Activated CD4-positive, alpha-beta T cell treated with anti-CD3 and anti-CD28 coated beads, Interleukin-2, amount 50 U/mL, for 24 hours (primary cell): Measurements from ENCODE around the gene RANBP3.

ENCODE experiments used
- DNase-seq, 2 donors: peaks; one replicate each; pipeline ENCODE4 v3.0.0-alpha.2; 2020; ENCODE audit warnings: low read depth in 1 of 2, low spot score in 1 of 2

Gene RANBP3

DNA sequence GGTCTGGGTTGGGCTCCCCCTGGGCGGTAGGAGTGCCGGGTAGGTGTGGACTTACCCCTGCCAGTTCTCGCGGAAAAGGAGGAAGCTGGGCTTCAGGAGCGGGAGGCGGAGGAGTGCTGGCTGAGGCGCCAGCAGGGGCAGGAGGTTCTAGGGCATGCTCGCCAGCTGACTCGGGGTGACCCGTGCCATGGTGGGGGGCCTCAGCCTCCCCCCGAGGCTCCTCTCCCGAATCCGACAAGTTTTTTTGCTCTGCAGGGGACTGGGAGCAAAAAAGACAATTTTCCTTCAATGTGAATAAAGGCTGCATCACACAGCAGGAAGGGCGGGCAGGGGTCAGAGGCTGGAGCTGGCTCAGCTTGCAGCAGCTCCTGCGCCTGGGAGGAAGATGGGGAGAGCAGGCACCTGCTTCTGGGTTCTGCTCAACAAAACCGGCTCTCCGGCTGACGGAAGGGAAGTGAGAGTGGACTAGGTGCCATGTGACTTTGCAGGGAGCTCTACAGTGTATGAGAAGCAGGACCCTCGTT, 26.5 kb downstream of the RANBP3 start:
- DNase-seq: no peak

DNA sequence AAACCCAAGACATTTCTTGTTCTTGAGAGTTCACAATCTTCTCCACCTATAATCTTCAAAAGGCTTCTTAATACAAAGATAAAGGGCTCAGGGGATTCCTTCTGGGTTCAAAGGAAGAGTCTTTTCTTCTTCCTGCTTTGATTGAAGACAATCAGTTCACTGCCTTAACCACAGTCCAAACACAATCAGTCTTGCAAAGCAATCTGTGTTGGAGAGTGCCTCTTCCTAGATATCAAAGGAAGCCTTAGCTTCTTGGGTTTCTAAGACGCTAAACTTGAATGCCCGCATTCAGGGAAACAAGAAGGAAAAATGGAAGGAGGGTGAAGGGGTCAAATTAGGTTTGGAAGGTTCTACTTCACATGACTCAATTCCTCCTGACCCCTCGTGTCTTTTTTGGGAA, 27.2 kb downstream of the RANBP3 start:
- no peak for DNase-seq

DNA sequence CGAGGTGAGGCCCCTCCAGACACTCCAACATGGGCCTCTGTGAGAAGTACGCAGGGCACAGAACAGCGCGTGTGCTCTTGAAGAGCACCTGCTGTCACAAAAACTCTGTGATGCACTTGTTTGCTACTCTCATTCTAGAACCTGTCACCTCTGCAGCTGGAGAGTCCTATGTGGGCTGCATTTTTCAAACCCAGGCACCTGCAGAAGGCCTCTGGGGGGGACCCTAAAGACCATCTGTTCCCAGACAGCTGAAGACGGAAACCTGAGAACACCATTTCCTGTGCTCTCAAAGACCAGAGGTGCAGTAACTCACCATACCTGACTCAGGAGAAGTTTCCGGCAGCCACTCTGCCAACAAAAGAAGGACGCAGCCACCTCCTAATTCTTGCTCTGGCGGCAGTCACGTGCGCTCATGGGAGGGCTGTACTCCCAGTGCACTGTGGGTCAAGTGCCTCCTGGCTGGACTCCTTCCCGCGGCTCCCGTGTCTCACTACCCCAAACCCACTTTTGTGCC, 28.1 kb downstream of the RANBP3 start:
- DNase-seq: peak in 1 of 2 donors; percentile 24

DNA sequence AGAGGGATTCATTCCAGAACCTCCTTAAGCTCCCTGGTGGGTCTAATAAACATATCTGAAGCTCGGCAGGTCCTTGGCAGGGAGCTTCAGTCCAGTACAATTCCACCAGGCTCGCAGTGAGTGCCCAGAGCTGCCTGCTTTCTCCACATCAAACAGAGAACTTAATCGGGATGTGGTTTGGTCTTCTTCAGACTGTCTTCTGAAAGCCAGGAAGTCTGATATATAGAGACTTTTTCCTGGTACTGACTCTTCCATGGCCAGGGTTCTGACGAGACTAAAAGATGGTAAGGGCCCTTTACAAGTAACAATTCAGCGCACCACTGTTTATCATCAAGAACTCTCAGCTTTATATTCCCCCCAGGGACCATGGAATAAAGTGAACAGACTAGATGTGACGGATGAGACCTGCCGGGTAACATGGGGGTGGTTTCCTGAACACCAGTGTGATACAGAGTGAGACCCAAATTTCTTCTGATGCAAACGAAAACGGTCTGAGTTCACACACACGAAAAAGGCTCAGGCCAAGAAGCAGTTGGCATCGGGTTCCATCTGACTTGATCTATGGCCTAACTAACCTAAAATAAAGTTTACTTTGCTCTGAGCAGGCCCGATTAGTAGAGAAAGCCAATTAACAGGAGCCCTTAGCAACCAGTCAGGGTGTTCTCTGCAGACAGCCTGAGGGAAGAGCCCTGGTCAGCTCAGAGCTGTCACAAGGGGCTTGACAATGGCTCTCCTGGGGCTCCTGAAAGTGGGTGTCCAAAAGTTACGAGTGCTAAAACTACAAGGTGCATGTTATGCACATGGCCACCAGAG, 29.0 kb downstream of the RANBP3 start:
- no peak for DNase-seq

DNA sequence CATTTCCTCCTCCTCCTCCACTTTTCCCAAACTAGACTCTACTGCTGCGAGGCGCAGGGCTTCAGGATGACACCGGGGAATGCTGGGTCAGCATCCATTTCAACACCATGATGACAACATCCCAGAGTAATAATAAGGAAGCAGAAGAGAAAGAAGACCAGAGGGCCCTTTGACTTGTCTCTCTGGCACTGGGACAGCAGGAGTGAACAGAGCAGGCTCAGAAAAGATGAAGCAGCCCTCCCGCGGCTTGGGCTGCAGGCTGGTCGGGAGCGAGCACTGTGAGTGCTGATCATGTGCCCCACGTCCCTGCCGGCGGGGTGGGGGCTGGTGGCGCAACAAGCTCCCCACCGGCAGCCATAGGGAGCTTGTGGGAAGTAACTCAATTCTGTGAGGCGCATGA, 30.5 kb downstream of the RANBP3 start:
- DNase-seq: no peak

DNA sequence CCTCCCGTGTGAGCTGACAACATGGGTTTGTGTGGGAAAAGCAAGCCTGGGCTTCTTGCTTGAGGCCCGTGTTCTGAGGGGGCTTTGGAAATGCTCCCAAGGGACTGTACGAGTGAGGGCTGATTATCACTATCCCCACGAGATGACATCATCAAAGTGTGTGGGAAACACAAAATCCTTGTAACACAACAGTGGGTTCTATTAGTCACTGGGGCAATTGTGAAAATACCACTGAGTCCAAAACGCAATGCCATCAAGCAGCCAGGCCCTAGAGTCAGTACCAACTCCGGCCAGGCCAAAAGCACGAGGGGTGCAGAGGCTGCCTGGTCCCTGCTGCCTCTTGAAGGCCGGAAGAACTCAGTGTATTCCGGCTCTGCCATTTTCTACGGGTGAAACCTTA, 34.3 kb downstream of the RANBP3 start:
- DNase-seq: no peak

DNA sequence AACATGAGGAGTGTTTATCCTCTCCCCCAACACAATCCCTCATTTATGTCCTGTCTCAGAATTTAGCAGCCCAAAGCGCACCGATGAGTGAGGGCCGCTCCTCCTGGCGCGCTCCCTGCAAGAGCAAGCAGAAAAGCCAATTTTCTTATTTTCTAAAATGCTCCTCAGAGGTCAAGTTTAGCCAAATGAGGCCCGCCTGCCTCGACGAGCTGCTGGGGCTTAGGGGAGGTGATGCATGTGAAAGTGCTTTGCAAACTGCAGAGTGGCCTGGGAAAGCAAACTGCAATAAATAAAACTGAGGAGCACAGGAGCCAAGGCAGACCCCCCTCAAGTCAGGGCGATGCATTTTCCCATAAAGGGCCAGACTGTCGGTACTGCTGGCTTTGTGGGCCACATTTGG, 34.9 kb downstream of the RANBP3 start:
- DNase-seq: no peak

DNA sequence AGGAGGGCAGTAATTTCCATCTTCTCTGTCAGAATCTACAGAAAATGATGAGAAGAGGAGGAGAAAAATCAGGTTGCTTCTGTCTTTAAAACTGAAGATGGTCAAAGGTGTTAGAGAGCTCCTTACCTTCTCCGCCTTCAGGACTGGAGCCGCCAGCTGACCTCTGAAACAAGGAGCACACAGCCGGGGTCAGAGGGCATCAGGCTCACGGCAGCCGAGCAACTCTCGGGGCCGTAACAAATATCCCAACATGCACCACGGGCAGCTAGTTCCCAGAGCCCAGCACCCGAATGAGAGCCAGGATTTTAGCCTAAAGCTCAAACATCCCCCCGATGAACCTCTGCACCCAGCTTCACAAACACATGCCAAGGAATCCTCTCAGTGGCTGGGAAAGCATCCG, 36.3 kb downstream of the RANBP3 start:
- DNase-seq: no peak

DNA sequence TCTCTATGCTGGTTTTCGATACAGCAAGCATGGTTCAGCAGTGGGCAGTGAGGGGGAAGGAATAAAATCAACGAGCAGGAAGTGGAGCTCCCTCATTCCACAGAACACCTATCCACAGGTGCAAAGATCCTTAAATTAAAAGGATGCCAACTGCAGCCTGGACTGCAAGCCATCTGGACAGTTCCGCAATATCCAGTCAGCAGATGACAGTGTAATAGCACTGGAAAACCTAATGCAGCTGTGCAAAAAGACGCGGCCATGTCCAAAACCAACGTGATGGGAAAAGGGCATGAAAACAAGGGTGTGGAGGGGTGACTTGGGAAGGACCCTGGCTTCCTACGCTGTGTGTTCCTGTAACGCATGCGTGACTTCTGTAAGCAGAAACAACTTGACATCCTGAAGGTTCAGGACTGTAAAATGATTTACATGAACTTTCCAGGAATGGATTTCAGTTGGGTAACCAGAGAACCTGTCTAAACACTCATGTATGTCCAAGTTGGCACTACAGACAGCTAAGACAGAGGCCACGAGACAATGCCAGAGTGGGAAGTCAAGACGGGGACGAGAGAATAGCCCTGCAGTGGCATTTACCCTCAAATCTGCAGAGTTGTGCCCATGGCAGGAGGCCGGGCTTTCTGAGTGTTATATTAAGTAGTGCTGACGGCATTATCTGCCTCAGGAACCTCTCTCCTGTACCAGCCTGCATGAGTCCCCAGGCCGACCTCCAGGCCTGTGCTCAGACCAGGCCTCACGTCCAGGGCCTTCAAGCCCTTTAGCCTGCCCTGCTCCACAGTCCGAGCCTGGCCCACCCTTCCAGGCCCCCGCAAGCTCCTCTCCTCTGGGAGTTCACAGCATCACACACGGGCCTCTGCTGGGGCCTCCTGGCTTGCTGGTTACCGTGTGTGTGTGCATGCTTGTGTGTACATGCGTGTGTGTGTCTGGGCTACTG, 37.4 kb downstream of the RANBP3 start:
- no peak for DNase-seq

DNA sequence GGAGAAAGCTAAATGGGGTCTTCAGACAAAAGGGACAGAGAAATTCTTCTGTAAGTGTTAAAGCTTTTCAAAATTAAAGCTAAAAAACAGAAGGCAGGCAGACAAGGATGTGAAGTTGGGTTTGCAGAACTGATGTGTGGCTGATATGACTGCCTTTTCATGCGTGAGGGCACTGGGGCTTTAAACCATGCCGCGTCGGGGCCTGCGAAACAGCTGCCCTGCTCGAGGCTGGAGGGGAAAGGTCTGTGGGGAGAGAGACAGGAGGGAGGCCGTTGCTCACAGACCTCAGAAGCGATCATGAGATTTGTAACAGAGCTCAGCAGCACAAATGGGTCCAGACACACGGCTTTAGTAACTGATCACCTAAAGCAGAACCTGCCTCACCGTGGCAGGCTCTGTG, 40.4 kb downstream of the RANBP3 start:
- no peak for DNase-seq

DNA sequence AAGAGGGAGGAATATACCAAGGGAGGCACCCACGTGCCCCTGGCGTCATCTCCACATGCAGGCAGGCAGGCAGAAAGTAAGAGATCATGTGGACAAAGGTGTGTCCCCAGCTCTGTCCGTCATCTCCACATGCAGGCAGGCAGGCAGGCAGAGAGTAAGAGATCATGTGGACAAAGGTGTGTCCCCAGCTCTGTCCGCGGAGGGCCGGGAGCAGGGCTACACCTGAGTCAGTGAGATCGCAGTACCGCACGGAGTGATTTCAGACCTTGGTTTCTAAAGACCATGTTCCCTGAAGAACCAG, 41.7 kb downstream of the RANBP3 start:
- no peak for DNase-seq

DNA sequence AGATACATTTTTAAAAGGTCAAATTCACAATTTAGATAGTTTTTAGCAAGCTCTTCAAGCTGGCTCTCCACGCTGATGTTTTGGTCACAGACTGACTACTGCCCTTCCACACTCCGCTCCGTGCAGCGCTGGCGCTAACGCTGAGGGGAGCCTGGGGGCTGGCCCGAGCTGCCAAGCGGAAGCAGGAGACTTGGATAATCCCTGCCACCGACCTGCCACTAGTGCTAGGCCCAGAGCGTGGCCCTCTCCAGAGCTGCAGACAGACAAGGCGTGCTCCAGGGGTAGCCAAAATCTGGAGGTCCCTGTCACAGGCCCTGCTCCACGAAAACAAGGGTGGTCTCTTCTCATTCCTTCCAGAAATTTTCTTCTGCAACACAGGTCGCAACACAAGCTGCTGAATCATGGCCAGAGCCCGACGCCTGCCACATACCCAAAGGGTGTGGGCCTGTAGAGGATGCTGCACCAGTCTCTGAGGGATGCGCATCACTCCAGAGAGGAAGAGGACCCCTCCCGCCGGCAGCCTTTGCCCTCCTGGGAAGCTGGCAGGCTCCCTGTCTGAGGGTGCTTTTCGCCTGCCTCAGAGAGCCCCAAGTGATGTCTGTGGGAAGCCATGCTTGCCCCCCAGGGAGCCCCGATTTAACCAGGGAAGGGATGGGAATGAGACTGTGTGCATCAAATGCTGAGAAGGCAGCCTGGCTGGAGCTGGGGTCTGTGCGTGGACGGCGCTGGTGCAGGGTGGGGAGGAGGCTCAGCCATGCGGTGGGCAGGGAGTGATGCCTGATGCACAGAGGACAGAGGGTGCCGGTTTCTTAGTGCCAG, 42.3 kb downstream of the RANBP3 start:
- no peak for DNase-seq

DNA sequence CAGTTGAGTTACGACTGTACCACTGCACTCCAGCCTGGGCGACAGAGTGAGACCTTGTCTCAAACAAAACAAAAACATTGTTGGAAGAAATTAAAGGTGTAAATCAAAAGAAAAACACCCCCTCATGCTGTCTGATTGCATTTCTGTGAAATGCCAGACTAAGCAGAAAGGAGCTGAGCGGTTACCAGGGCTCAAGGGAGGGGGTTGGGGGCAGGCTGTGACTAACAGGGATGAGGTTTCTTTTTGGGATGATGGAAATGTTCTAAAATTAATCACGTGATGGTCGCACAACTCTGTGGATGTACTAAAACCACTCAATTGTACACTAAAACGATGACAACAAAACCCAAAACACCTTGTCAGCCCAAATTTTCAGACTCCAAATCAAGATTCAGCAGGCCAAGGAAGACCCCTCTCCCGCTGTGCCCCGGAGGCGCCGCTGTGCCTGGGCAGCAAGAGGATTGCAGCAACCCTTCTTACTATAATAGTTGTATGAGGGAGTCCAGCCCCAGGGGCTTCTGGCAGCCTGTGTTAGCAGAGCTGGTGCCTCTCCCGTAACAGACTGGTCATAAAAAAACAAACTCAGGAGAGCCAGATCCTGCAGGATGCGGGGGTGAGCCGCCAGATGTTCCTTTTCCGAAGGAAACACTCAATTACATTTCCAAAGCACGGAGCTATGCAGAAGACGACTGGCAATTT, 43.0 kb downstream of the RANBP3 start:
- no peak for DNase-seq

DNA sequence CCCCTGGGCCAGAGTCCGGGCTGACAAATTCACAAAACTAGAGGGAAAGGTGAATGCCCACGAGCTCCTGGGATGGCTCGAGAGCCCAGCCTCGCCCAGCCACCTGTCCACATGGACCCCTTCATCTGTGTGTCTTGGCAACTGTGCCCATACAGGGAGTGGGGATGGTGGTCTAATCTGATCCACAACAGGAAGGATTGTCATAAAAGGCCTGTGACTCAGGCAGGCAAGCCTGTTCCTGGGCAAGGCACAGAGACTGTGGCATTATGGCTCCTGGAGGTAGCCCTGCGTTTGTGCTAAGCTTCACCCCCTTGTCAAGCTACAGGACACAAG, 43.9 kb downstream of the RANBP3 start:
- DNase-seq: no peak

DNA sequence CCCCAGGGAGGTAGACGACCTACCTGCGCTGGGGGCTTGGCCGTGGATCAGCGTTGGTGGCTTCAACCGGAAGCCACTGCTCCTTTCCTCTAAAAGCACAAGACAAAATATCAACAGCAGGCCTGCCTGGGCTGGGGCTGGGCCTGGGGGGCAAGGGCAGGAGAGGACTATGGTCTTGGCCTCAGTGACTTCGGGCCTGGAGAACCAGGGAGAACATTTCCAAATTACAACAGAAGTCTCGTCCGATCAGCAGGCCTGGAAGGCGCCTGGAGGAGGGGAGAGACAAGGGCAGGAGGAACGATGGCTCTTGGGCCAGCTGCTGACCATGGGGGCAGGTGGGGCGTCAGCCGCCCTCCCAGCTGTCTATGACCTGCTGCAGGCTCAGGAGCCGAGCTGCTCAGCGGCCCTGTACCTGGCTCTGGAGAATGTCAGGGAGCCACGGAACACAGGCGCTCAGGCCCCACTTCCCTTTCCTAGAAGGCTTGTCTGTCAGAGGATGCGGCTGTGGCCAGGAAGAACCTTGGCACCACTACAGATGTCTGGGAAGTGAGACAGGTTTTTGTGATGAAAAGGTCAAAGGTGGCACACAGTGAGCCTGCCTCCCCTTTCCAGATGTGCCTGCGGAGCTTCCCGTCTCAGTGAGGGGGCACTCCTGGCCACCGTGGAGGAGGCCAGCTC, 44.4 kb downstream of the RANBP3 start:
- DNase-seq: no peak

DNA sequence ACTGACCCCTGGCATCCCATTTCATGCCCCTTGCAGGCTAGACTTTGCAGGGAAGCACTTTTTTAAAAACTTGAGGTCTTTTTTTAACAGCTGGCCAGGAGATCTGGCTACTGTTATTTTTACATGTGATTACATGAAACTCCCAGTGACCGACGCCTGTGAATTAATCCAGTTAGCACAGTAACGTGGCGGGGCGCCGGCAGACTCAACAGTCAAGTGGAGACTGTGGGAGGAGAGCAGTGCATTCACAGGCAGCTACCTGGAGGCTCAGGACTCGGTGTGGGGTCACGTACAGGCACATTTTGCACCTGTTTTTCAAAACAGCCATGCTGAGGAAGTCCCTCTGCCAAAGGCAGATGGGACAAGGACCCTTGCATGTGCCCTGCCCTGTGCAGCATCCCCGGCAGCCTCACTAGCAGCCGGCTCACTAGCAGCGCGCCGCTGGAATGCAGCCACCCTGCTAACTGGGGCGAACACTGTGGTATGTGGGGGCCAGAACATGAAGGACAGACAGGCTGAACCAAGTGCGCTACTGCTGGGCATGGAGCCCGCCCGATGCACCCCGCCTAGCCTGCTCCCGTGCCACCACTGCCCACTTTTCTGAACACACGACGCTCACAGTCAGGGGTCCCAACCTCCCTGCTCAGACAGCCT, 45.2 kb downstream of the RANBP3 start:
- no peak for DNase-seq

DNA sequence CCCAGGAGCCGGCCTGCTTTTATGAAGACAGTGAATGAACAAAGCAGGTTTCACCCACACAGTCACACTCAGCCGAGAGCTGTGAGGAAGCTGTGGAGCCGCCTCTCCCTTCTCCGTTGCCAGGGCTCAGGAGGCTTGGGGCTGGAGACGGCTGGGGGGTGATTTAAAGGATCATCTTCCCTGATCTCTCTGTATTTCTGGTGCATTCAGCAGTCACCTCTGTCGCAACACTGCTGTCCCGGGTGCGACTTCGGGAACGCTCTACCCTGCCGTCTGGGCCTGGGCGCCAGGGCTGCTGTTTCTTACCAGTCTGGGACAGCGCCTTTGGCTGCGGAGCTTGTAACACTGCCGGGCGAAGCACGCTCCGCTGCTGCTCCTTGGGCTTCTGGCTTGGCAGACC, 45.8 kb downstream of the RANBP3 start:
- no peak for DNase-seq

DNA sequence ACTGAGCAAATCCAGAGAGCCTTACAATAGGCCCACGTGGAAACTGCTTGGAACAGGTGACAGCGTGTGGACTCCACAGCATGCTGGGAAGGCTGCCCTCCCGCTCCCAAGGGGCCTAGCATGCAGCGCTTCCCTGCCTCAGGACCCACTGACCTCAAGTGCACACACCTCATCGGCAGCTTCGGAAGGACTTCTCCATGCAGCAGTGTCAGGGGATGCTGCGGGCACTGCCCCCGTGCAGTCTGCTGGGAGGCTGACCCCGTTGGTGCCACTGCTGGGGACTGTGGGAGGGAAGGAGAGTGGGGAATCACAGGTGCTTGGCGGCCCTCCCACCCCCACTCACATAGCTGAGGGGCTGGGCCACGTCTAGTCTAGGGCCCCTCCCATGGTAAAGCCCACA, 46.7 kb downstream of the RANBP3 start:
- DNase-seq: no peak

DNA sequence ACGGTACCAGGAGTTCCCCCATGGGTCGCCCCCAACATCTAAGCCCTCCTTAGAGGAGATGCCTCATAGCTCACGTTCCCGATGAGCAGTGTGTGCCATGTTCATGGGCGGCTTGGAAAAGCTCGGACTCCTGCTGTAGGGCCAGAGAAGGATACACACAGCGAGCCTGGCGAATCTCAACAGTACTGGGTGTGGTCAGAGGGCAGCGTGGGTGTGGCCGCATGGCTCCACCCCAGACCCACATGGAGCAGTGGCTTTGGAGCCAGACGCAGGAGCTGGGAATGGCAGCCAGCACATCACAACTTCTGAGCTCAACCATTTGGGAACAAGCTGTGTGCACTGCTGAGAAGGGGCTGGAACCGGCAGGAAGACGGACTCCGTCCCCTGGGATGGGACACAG, 48.3 kb downstream of the RANBP3 start:
- DNase-seq: no peak

DNA sequence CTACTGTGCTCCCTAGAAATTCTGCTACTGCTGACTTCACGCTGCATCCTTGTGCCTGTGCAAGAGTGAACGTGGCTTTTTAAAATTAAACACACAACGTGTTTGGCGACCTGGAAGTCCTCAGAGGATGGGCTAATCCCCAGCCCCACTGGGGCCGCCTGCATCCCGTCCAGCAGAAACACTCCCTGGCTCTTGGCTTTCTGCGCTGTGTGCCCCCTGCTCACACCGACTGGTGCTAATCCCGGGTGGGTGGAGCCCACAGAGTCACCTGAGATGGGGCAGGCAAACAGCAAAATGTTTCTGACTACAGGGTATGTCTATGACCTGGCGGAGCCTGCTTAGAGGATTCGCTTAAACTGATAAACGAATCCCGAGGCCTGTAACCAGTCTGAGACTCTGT, 48.8 kb downstream of the RANBP3 start:
- DNase-seq: no peak
